Left ventricle myocardium inferior (tissue), 1 donor: Measurements from ENCODE around the gene GIMAP6. TPM values are rescaled to one million over a fixed set of nuclear protein-coding genes. Genes with fewer than 3 reads are reported as not detected.

Source experiments
- DNase-seq: peaks from one replicate; pipeline ENCODE4 v3.0.0-alpha.2; 2020
- H3K27ac ChIP-seq: fragments of 200-600 bp; replicated peaks from 2 replicates; pipeline ENCODE4 v1.8.0; 2021
- H3K27me3 ChIP-seq: fragments of 200-600 bp; 2 replicates; pipeline ENCODE4 v1.8.0; 2021; ENCODE audit warnings: low read depth
- H3K36me3 ChIP-seq: fragments of 200-600 bp; 2 replicates; pipeline ENCODE4 v1.8.0; 2021
- H3K4me1 ChIP-seq: fragments of 200-600 bp; 2 replicates; pipeline ENCODE4 v1.8.0; 2021
- H3K4me3 ChIP-seq: fragments of 200-600 bp; 2 replicates; pipeline ENCODE4 v1.8.0; 2021; ENCODE audit warnings: mild to moderate bottlenecking, moderate library complexity
- H3K9me3 ChIP-seq: fragments of 200-600 bp; replicated peaks from 2 replicates; pipeline ENCODE4 v1.8.0; 2021
- intact Hi-C: fragments of 100-400 bp; cut with micrococcal nuclease; formaldehyde crosslinking; loops from one replicate; pipeline ENCODE4 v1.11.0; 2022
- total RNA-seq: library from RNA; stranded (reverse); fragmentation: NEBNext Ultra II Directional; extraction: Animal tissue kit (Norgen Biotek cat#: 25700); gene quantifications from one replicate; pipeline ENCODE4 v1.2.1, GENCODE V29; 2021
- TF ChIP-seq, protein P1 (sequence below): fragments of 200-600 bp; IDR thresholded peaks from 2 replicates; pipeline ENCODE4 v1.8.0; 2021; ENCODE audit warnings: antibody characterized with exemption, mild to moderate bottlenecking, borderline replicate concordance
- donor health status: DM: no; HTN: yes; CAD: no; lungs with severe emphysema.

Gene GIMAP6
- total RNA-seq, 1 donor from 2014 or later, result 24.3 TPM

DNA sequence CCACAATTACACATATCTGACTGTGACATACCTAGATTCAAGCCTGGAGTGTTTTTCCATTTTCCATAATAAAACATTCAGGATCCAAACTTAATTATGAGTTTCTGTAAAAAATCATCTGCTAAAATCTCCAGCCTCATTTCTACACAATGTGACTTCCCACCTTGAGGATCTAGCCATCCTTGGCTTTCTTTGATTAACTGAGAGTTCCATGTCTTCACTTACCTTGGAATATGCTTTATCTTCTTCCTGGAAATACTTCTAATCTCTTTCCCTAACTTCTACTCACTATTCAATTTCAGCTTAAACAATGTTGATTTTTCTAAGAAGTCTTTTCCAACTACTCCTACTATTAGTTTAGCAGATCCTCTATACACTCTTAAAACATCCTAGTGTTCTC, 36.8 kb upstream of the GIMAP6 start:
- DNase-seq, result no peak
- intact Hi-C loops, result no loop called here
- H3K27ac ChIP-seq, result no peak overlapping the region
- no peak overlapping the region for H3K4me3 ChIP-seq
- H3K9me3 ChIP-seq, result peaks cover 10% of the 10 kb centered on the region
- no peaks in the 10 kb centered on the region for H3K36me3 ChIP-seq
- TF ChIP-seq, protein P1, sequence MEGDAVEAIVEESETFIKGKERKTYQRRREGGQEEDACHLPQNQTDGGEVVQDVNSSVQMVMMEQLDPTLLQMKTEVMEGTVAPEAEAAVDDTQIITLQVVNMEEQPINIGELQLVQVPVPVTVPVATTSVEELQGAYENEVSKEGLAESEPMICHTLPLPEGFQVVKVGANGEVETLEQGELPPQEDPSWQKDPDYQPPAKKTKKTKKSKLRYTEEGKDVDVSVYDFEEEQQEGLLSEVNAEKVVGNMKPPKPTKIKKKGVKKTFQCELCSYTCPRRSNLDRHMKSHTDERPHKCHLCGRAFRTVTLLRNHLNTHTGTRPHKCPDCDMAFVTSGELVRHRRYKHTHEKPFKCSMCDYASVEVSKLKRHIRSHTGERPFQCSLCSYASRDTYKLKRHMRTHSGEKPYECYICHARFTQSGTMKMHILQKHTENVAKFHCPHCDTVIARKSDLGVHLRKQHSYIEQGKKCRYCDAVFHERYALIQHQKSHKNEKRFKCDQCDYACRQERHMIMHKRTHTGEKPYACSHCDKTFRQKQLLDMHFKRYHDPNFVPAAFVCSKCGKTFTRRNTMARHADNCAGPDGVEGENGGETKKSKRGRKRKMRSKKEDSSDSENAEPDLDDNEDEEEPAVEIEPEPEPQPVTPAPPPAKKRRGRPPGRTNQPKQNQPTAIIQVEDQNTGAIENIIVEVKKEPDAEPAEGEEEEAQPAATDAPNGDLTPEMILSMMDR, result no peak
- no peaks in the 10 kb centered on the region for H3K27me3 ChIP-seq
- H3K4me1 ChIP-seq, result no peaks in the 10 kb centered on the region

DNA sequence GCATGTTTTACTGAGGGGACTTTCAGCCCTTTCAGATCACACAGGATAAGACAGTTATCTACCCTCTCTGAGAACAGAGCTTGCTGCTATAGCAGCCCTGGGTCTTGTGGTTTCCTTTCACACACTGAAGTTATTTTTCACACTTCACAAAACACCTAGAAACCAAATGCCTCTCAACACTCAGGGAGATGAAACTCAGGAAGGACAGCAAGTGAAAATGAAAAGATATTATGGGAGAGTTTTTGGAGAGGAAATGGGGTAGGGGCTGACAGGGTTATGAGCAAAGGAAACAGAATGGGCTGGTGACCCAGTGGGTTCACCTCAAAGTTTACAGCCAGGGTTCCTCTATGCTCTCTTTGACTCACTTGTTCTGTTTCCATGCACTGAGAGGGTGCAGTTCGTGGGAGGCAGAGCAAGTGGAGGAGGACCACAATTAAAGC, 36.3 kb upstream of the GIMAP6 start:
- no peaks in the 10 kb centered on the region for H3K4me1 ChIP-seq
- TF ChIP-seq, protein P1, result no peak

DNA sequence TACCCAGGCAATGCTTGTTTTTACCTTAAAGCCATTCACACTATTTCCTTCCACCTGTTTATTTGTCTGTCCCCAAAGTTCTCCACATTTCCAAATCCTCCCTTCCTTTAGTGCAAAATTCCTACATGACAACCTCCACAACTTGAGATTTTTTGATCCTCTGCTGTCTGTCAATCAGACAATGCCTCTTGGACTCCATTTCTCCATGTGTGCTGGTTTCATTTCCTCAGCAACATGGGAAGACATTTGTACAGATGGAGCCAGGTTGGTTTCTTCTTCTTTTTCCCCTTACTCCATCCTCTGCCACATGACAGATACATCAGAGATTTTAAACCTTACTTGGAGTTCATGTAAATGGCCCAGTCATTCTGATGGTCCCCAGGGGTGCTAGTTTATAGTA, 34.2 kb upstream of the GIMAP6 start:
- intact Hi-C loops, result no loop called here

More for the DNA sequence above, 36.3 kb upstream of the GIMAP6 start:
- H3K4me3 ChIP-seq, result no peak overlapping the region
- no peak overlapping the region for H3K27ac ChIP-seq
- no peaks in the 10 kb centered on the region for H3K27me3 ChIP-seq
- peaks cover 10% of the 10 kb centered on the region for H3K9me3 ChIP-seq
- H3K36me3 ChIP-seq, result no peaks in the 10 kb centered on the region
- no peak for DNase-seq
- intact Hi-C loops, result no loop called here

DNA sequence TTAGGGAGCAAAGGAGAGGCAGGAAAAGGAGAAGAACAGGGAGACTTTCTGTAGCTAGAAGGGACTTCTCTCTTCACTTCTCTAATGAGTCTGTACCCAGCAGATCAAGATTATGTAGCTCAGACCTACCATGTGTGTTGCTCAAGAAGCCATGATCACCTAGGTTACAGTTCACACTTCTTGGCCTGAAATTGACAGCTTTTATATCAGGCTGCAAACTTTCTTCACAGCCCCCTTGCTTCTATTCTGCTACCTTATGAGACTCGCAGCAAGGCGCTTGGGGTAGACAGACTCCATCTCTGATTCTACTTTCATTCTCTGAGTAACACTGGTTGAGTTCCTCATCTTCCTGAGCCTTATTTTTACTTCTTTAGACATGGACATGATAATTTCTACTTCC, 33.7 kb upstream of the GIMAP6 start:
- Histone ChIP-seq H3K4me1 (no peaks in the 10 kb centered on the region), H3K27ac (no peak overlapping the region), H3K36me3 (no peaks in the 10 kb centered on the region), H3K9me3 (peaks cover 10% of the 10 kb centered on the region), H3K4me3 (no peak overlapping the region), H3K27me3 (no peaks in the 10 kb centered on the region)
- DNase-seq, result no peak
- TF ChIP-seq, protein P1, result no peak
- intact Hi-C loops, result no loop called here

More for the DNA sequence above, 34.2 kb upstream of the GIMAP6 start:
- TF ChIP-seq, protein P1, result no peak
- no peak overlapping the region for H3K27ac ChIP-seq
- H3K4me1 ChIP-seq, result no peaks in the 10 kb centered on the region
- no peaks in the 10 kb centered on the region for H3K36me3 ChIP-seq
- peaks cover 10% of the 10 kb centered on the region for H3K9me3 ChIP-seq
- H3K4me3 ChIP-seq, result no peak overlapping the region
- DNase-seq, result no peak
- H3K27me3 ChIP-seq, result no peaks in the 10 kb centered on the region

DNA sequence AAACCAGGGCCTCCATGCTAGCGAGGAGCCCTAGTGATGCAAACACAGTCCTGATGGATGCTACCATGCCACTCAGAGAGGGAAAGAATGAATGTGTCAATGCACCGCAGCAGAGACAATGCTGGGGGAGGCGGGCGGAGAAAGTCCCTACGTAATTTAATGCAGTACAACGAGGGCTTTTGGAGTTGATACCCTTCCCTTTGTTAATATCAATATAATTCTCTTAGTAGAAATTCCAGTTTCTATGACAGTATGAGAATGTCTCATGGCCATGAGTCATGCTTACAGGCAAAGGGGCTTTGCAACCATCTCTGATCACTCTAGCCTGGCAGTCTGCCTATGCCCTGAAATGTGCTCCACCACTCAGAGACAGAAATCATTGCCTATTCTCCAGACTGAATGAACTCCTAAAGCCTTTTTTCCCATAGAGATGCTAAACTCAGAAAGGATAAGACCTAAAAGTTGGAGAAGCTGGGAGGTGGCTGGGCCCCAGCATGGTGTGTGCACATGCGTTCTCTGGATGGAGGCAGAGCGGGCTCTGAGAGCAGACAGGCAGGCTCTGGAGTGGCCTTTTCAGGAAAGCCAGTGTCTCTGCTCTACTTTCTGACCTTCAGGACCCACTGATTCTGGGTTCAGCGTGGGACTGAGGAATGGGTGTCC, 33.0 kb upstream of the GIMAP6 start:
- intact Hi-C loops, result no loop called here
- no peaks in the 10 kb centered on the region for H3K4me1 ChIP-seq
- no peak overlapping the region for H3K27ac ChIP-seq
- H3K9me3 ChIP-seq, result peaks cover 10% of the 10 kb centered on the region
- H3K36me3 ChIP-seq, result no peaks in the 10 kb centered on the region
- H3K4me3 ChIP-seq, result no peak overlapping the region
- no peak for DNase-seq
- TF ChIP-seq, protein P1, result no peak
- no peaks in the 10 kb centered on the region for H3K27me3 ChIP-seq
